K562 (cell line): ENCODE measurements around the gene SOWAHA. TPM values are rescaled to one million over a fixed set of nuclear protein-coding genes. Genes with fewer than 3 reads are reported as not detected.

Experiments used
- THRA ChIP-seq: fragments of 450-650 bp; IDR thresholded peaks from 2 replicates; pipeline ENCODE4 v1.6.1; 2017; ENCODE audit warnings: mild to moderate bottlenecking, moderate library complexity
- ZNF239 ChIP-seq: fragments of 250-450 bp; sonication (Bioruptor Pico); IDR thresholded peaks from 2 replicates; pipeline ENCODE4 v1.4.0; 2020; ENCODE audit warnings: mild to moderate bottlenecking
- polyA plus RNA-seq, 8 experiments: library from polyadenylated mRNA; depleted of rRNA in 4 of 8; stranded (reverse) in 5 of 8; unstranded in 3 of 8; fragments of >200 nt; fragmentation: Nextera tagmentation in 2 of 8; fragmentation: Illumina TruSeq in 1 of 8; extraction: Ambion mirVana in 2 of 8; extraction: Trizol in 1 of 8; gene quantifications; 2 replicates each; pipeline versions ENCODE4 v1.2.1 to v1.2.3, GENCODE V29; 2011 to 2014; ENCODE audit warnings: inconsistent platforms in 1 of 8, missing spikeins in 1 of 8
- small RNA-seq: library from RNA; depleted of rRNA; stranded (forward); fragments of <200 nt; gene quantifications from one replicate; pipeline ENCODE3, GENCODE V24; 2014
- total RNA-seq, 7 experiments: library from RNA; depleted of rRNA in 6 of 7; stranded (reverse); fragments of >200 nt in 6 of 7; fragmentation: Illumina TruSeq in 2 of 7; extraction: Trizol in 2 of 7; gene quantifications; 2 replicates each; pipeline versions ENCODE4 v1.2.1 to v1.2.3, GENCODE V29; 2011 to 2021; ENCODE audit warnings: low replicate concordance in 1 of 7
- TF ChIP-seq, protein P1 (sequence below), 2 experiments: fragments of 200-800 bp in 1 of 2; sonication (Bioruptor generic) in 1 of 2; sonication (generic) in 1 of 2; formaldehyde crosslinking in 1 of 2; IDR thresholded peaks in 1 of 2; conservative IDR thresholded peaks in 1 of 2; 2 replicates each; pipeline versions ENCODE4 v1.5.0 to v1.6.1; 2016 to 2020; ENCODE audit warnings: missing compliant biosample characterization in 1 of 2, missing genetic modification characterization in 1 of 2, missing genetic modification reagents in 1 of 2

The SOWAHA gene
- total and polyA plus RNA-seq, 9 of the 15 experiments (the other 6 are each of a cell fraction or from before 2014, with no cell fraction given): not detected

DNA sequence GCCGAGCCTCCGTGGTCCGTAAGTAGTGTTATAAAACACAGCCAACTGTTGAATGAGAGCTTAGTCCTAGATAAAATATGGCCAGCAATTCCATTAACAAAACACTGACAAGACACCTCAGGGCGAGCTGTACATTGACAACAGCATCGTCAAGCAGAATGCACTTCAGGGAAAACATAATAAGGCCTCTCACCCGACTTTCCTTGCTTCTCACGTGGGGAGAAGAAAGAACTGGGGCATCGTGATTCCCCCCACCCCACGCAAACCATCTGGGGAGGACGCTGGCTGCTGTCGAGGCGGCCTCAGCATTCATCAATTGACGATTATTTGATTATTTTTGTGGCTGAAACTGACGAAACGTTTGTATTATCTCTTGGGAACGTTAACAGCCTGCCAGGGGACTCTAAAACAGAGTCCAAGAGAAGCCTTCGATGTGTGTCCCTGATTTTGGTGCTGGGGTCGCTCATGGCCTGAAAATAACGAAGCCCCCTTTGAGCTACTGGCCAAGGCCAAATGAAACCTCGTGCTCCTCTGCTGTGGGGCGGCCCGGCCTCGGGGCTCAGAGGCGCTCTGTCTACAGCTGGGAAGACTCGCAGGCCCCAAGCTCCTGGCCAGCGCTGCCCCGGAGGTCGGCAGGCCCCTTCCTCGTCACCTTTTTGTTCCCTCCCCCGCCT, 52.7 kb downstream of the SOWAHA start (continued):
- TF ChIP-seq, protein P1, sequence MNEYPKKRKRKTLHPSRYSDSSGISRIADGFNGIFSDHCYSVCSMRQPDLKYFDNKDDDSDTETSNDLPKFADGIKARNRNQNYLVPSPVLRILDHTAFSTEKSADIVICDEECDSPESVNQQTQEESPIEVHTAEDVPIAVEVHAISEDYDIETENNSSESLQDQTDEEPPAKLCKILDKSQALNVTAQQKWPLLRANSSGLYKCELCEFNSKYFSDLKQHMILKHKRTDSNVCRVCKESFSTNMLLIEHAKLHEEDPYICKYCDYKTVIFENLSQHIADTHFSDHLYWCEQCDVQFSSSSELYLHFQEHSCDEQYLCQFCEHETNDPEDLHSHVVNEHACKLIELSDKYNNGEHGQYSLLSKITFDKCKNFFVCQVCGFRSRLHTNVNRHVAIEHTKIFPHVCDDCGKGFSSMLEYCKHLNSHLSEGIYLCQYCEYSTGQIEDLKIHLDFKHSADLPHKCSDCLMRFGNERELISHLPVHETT (CRISPR knock-in tag; conservative IDR thresholded peaks at IDR 0.05 in 1 of 2, IDR thresholded peaks at IDR 0.05 in 1 of 2): no peak
- no peak for TF ChIP-seq THRA
- TF ChIP-seq ZNF239: no peak; the same call in 1 of the 2 replicates
- TF ChIP-seq, all 486 proteins: peak for 50

Small RNAs within 50 kb of the gene (small RNA-seq; reads per million reads assigned to genes)
- gene RNA5SP192: 0.11 reads per million

Other genes starting within 250 kb of the SOWAHA start
Only the 7 nearest of the 12 such genes appear.
- 2.6 and 4.1 TPM in 2 replicates for gene KIF3A, start 75.8 kb upstream of the SOWAHA start, total RNA-seq (2014; rRNA removed)
- 7.2 and 8.3 TPM in 2 replicates for gene KIF3A, start 75.8 kb upstream of the SOWAHA start, total RNA-seq (2014; rRNA removed; fragmentation: Illumina TruSeq; extraction: Trizol)
- gene KIF3A, start 75.8 kb upstream of the SOWAHA start, total RNA-seq (2015; rRNA removed; fragmentation: Illumina TruSeq; extraction: Trizol): 7.6 and 9.4 TPM in 2 replicates
- 5.1 and 7.1 TPM in 2 replicates for gene KIF3A, start 75.8 kb upstream of the SOWAHA start, total RNA-seq (2021)
- 3.5 and 5.3 TPM in 2 replicates for gene KIF3A, start 75.8 kb upstream of the SOWAHA start, polyA plus RNA-seq (2011; rRNA removed)
- 4.5 and 6.0 TPM in 2 replicates for gene KIF3A, start 75.8 kb upstream of the SOWAHA start, polyA plus RNA-seq (2014; fragmentation: Illumina TruSeq; extraction: Trizol)
- 1 to 10 TPM; 1.5 TPM for gene KIF3A, start 75.8 kb upstream of the SOWAHA start, polyA plus RNA-seq (2014; fragmentation: Nextera tagmentation; extraction: Ambion mirVana)
- 5.4 and 7.8 TPM in 2 replicates for gene KIF3A, start 75.8 kb upstream of the SOWAHA start, polyA plus RNA-seq (2014; rRNA removed)
- gene CCNI2, start 65.9 kb upstream of the SOWAHA start, total RNA-seq (2014; rRNA removed): 0.05 TPM in 1 of 2 replicates, not detected in the other
- not detected in 2 replicates for gene CCNI2, start 65.9 kb upstream of the SOWAHA start, total RNA-seq (2014; rRNA removed; fragmentation: Illumina TruSeq; extraction: Trizol)
- gene CCNI2, start 65.9 kb upstream of the SOWAHA start, total RNA-seq (2015; rRNA removed; fragmentation: Illumina TruSeq; extraction: Trizol): not detected in 2 replicates
- 0.18 TPM in 1 of 2 replicates, not detected in the other for gene CCNI2, start 65.9 kb upstream of the SOWAHA start, total RNA-seq (2021)
- 0.05 and 0.06 TPM in 2 replicates for gene CCNI2, start 65.9 kb upstream of the SOWAHA start, polyA plus RNA-seq (2011; rRNA removed)
- gene CCNI2, start 65.9 kb upstream of the SOWAHA start, polyA plus RNA-seq (2014; fragmentation: Illumina TruSeq; extraction: Trizol): 0.06 TPM in 1 of 2 replicates, not detected in the other
- 1 to 10 TPM; 1.6 to 1.7 TPM for gene CCNI2, start 65.9 kb upstream of the SOWAHA start, polyA plus RNA-seq (2014; fragmentation: Nextera tagmentation; extraction: Ambion mirVana)
- gene CCNI2, start 65.9 kb upstream of the SOWAHA start, polyA plus RNA-seq (2014; rRNA removed): not detected in 2 replicates
- 92.0 and 109 TPM in 2 replicates for gene SEPTIN8, start 36.1 kb upstream of the SOWAHA start, total RNA-seq (2014; rRNA removed)
- 68.2 and 79.3 TPM in 2 replicates for gene SEPTIN8, start 36.1 kb upstream of the SOWAHA start, total RNA-seq (2014; rRNA removed; fragmentation: Illumina TruSeq; extraction: Trizol)
- gene SEPTIN8, start 36.1 kb upstream of the SOWAHA start, total RNA-seq (2015; rRNA removed; fragmentation: Illumina TruSeq; extraction: Trizol): 101 TPM in 2 replicates
- 131 and 137 TPM in 2 replicates for gene SEPTIN8, start 36.1 kb upstream of the SOWAHA start, total RNA-seq (2021)
- gene SEPTIN8, start 36.1 kb upstream of the SOWAHA start, polyA plus RNA-seq (2011; rRNA removed): 121 and 149 TPM in 2 replicates
- gene SEPTIN8, start 36.1 kb upstream of the SOWAHA start, polyA plus RNA-seq (2014; fragmentation: Illumina TruSeq; extraction: Trizol): 113 and 142 TPM in 2 replicates
- 10 to 100 TPM; 19.3 to 21.0 TPM for gene SEPTIN8, start 36.1 kb upstream of the SOWAHA start, polyA plus RNA-seq (2014; fragmentation: Nextera tagmentation; extraction: Ambion mirVana)
- gene SEPTIN8, start 36.1 kb upstream of the SOWAHA start, polyA plus RNA-seq (2014; rRNA removed): 129 and 143 TPM in 2 replicates
- 13.0 and 18.6 TPM in 2 replicates for gene SHROOM1, start 17.3 kb downstream of the SOWAHA start, total RNA-seq (2014; rRNA removed)
- 5.3 and 6.1 TPM in 2 replicates for gene SHROOM1, start 17.3 kb downstream of the SOWAHA start, total RNA-seq (2014; rRNA removed; fragmentation: Illumina TruSeq; extraction: Trizol)
- 10.9 and 13.3 TPM in 2 replicates for gene SHROOM1, start 17.3 kb downstream of the SOWAHA start, total RNA-seq (2015; rRNA removed; fragmentation: Illumina TruSeq; extraction: Trizol)
- gene SHROOM1, start 17.3 kb downstream of the SOWAHA start, total RNA-seq (2021): 25.6 and 26.5 TPM in 2 replicates
- gene SHROOM1, start 17.3 kb downstream of the SOWAHA start, polyA plus RNA-seq (2011; rRNA removed): 11.9 and 12.8 TPM in 2 replicates
- gene SHROOM1, start 17.3 kb downstream of the SOWAHA start, polyA plus RNA-seq (2014; fragmentation: Illumina TruSeq; extraction: Trizol): 14.6 and 14.8 TPM in 2 replicates
- gene SHROOM1, start 17.3 kb downstream of the SOWAHA start, polyA plus RNA-seq (2014; fragmentation: Nextera tagmentation; extraction: Ambion mirVana): under 1 TPM; 0.44 to 0.50 TPM
- gene SHROOM1, start 17.3 kb downstream of the SOWAHA start, polyA plus RNA-seq (2014; rRNA removed): 22.3 and 26.0 TPM in 2 replicates
- 0.12 TPM in 1 of 2 replicates, not detected in the other for gene GDF9, start 53.2 kb downstream of the SOWAHA start, total RNA-seq (2014; rRNA removed)
- gene GDF9, start 53.2 kb downstream of the SOWAHA start, total RNA-seq (2014; rRNA removed; fragmentation: Illumina TruSeq; extraction: Trizol): 0.13 and 0.18 TPM in 2 replicates
- 0.15 and 0.18 TPM in 2 replicates for gene GDF9, start 53.2 kb downstream of the SOWAHA start, total RNA-seq (2015; rRNA removed; fragmentation: Illumina TruSeq; extraction: Trizol)
- 0.20 and 0.22 TPM in 2 replicates for gene GDF9, start 53.2 kb downstream of the SOWAHA start, total RNA-seq (2021)
- gene GDF9, start 53.2 kb downstream of the SOWAHA start, polyA plus RNA-seq (2011; rRNA removed): 0.70 and 1.1 TPM in 2 replicates
- 0.28 and 0.37 TPM in 2 replicates for gene GDF9, start 53.2 kb downstream of the SOWAHA start, polyA plus RNA-seq (2014; fragmentation: Illumina TruSeq; extraction: Trizol)
- gene GDF9, start 53.2 kb downstream of the SOWAHA start, polyA plus RNA-seq (2014; fragmentation: Nextera tagmentation; extraction: Ambion mirVana): under 1 TPM; 0.10 to 0.15 TPM
- 0.27 and 0.66 TPM in 2 replicates for gene GDF9, start 53.2 kb downstream of the SOWAHA start, polyA plus RNA-seq (2014; rRNA removed)
- 307 and 353 TPM in 2 replicates for gene UQCRQ, start 53.3 kb downstream of the SOWAHA start, total RNA-seq (2014; rRNA removed)
- gene UQCRQ, start 53.3 kb downstream of the SOWAHA start, total RNA-seq (2014; rRNA removed; fragmentation: Illumina TruSeq; extraction: Trizol): 641 and 716 TPM in 2 replicates
- 334 and 373 TPM in 2 replicates for gene UQCRQ, start 53.3 kb downstream of the SOWAHA start, total RNA-seq (2015; rRNA removed; fragmentation: Illumina TruSeq; extraction: Trizol)
- 888 and 1,004 TPM in 2 replicates for gene UQCRQ, start 53.3 kb downstream of the SOWAHA start, total RNA-seq (2021)
- gene UQCRQ, start 53.3 kb downstream of the SOWAHA start, polyA plus RNA-seq (2011; rRNA removed): 813 and 883 TPM in 2 replicates
- 235 and 336 TPM in 2 replicates for gene UQCRQ, start 53.3 kb downstream of the SOWAHA start, polyA plus RNA-seq (2014; fragmentation: Illumina TruSeq; extraction: Trizol)
- 1,000 to 10,000 TPM; 2,318 to 2,421 TPM for gene UQCRQ, start 53.3 kb downstream of the SOWAHA start, polyA plus RNA-seq (2014; fragmentation: Nextera tagmentation; extraction: Ambion mirVana)
- 883 and 917 TPM in 2 replicates for gene UQCRQ, start 53.3 kb downstream of the SOWAHA start, polyA plus RNA-seq (2014; rRNA removed)
- gene LEAP2, start 60.4 kb downstream of the SOWAHA start, total RNA-seq (2014; rRNA removed): 1.1 and 2.2 TPM in 2 replicates
- gene LEAP2, start 60.4 kb downstream of the SOWAHA start, total RNA-seq (2014; rRNA removed; fragmentation: Illumina TruSeq; extraction: Trizol): 2.8 TPM in 2 replicates
- gene LEAP2, start 60.4 kb downstream of the SOWAHA start, total RNA-seq (2015; rRNA removed; fragmentation: Illumina TruSeq; extraction: Trizol): 2.9 and 3.1 TPM in 2 replicates
- gene LEAP2, start 60.4 kb downstream of the SOWAHA start, total RNA-seq (2021): 1.8 and 2.0 TPM in 2 replicates
- gene LEAP2, start 60.4 kb downstream of the SOWAHA start, polyA plus RNA-seq (2011; rRNA removed): 4.9 and 5.6 TPM in 2 replicates
- 2.0 and 2.5 TPM in 2 replicates for gene LEAP2, start 60.4 kb downstream of the SOWAHA start, polyA plus RNA-seq (2014; fragmentation: Illumina TruSeq; extraction: Trizol)
- gene LEAP2, start 60.4 kb downstream of the SOWAHA start, polyA plus RNA-seq (2014; fragmentation: Nextera tagmentation; extraction: Ambion mirVana): 1 to 10 TPM; 2.0 to 2.9 TPM
- 2.3 and 2.4 TPM in 2 replicates for gene LEAP2, start 60.4 kb downstream of the SOWAHA start, polyA plus RNA-seq (2014; rRNA removed)